Epithelial cell of proximal tubule (primary cell): ENCODE results near the gene ACACA. TPM values are rescaled to one million over a fixed set of nuclear protein-coding genes. Genes with fewer than 3 reads are reported as not detected.
A peak's percentile ranks its signal among the peaks of the same experiment; 100 is the strongest.
"Not testable (repeated sequence)": the region's sequence is repeated elsewhere in the genome, so short reads cannot be mapped to it uniquely, and the experiment has no call there.

Experiments
- DNase-seq: peaks from one replicate; pipeline ENCODE4 v3.0.0-alpha.2; 2011; ENCODE audit warnings: low read depth
- H3K4me3 ChIP-seq: 2 replicates; pipeline ENCODE4 v1.5.1; 2011; ENCODE audit warnings: low read depth, mild to moderate bottlenecking, low read length
- CTCF ChIP-seq: conservative IDR thresholded peaks from 2 replicates; pipeline ENCODE4 v1.5.1; 2012; ENCODE audit warnings: low read depth, mild to moderate bottlenecking, low read length
- total RNA-seq: library from RNA; depleted of rRNA; stranded (reverse); fragments of >200 nt; gene quantifications from 2 replicates; pipeline ENCODE4 v1.2.3, GENCODE V29; 2015

Gene ACACA
- total RNA-seq, 1 donor from 2014 or later, result 26.4 TPM

- DNase-seq, result no peak
- no peak for TF ChIP-seq CTCF
These were observed 323.2 kb downstream of the ACACA start for GRCh38 chr17:37083456-37083855.

GRCh38 chr17:37082985-37083384 is 323.7 kb downstream of the ACACA start:
- no peak for DNase-seq
- TF ChIP-seq CTCF, result no peak
- H3K4me3 ChIP-seq, result no peak overlapping the region

More at GRCh38 chr17:37083456-37083855, 323.2 kb downstream of the ACACA start:
- no peak overlapping the region for H3K4me3 ChIP-seq

GRCh38 chr17:37082311-37082860 is 324.2 kb downstream of the ACACA start:
- no peak overlapping the region for H3K4me3 ChIP-seq
- peak; percentile 5 for TF ChIP-seq CTCF
- no peak for DNase-seq

- DNase-seq, result no peak
- TF ChIP-seq CTCF, result no peak
- no peak overlapping the region for H3K4me3 ChIP-seq
These were observed 325.3 kb downstream of the ACACA start for GRCh38 chr17:37081287-37081686.

GRCh38 chr17:37079735-37080134 is 326.9 kb downstream of the ACACA start:
- TF ChIP-seq CTCF, result no peak
- peak; percentile 19 for DNase-seq
- H3K4me3 ChIP-seq, result no peak overlapping the region

- no peak overlapping the region for H3K4me3 ChIP-seq
- no peak for TF ChIP-seq CTCF
- DNase-seq, result no peak
These were observed 327.4 kb downstream of the ACACA start for GRCh38 chr17:37079065-37079708.

GRCh38 chr17:37073464-37073863 is 333.2 kb downstream of the ACACA start:
- not testable (repeated sequence) for H3K4me3 ChIP-seq, DNase-seq
